Measurements from ENCODE around the gene SAMD11.

SAMD11 gene

GRCh38 chr1:928825-929661 is 5.3 kb downstream of the SAMD11 start:
- FAIRE-seq (no peak), DNase-seq (ENCODE audit: insufficient read length, low spot score) (no peak)
- TF ChIP-seq CTCF (IDR thresholded peaks at IDR 0.05; ENCODE audit: insufficient read depth, missing control alignments) = no peak

GRCh38 chr1:929712-930632 is 6.2 kb downstream of the SAMD11 start:
- no peak for TF ChIP-seq CTCF (IDR thresholded peaks at IDR 0.05; ENCODE audit: insufficient read depth, missing control alignments)
- DNase-seq (ENCODE audit: insufficient read length, low spot score) = no peak
- no peak for FAIRE-seq

DNA sequence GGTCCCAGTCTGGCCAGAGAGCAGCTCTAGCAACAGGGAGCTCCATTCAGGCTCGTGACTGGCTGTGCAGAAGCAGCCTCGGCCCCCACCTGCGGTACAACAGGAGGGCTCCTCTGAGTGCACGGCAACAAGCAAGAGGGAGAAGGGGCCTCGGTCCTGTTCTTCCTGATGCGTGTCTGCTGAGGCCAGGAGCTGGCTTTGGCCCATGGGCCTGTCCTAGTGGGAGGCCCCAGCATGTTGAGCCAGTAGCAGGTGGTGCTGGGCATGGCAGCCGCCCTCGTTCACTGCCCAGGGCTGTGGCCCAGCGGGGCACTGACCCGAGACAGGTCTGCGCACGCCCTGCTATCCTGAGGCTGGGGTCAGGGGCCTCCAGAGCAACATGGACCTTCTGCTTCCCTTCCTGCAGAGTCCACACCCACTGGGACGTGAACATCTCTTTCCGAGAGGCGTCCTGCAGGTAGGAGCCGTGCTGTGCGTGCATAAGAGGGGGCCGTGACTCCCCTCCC is 7.0 kb downstream of the SAMD11 start:
- no peak for TF ChIP-seq CTCF (IDR thresholded peaks at IDR 0.05; ENCODE audit: insufficient read depth, missing control alignments)
- FAIRE-seq = no peak
- no peak for DNase-seq (ENCODE audit: insufficient read length, low spot score)

DNA sequence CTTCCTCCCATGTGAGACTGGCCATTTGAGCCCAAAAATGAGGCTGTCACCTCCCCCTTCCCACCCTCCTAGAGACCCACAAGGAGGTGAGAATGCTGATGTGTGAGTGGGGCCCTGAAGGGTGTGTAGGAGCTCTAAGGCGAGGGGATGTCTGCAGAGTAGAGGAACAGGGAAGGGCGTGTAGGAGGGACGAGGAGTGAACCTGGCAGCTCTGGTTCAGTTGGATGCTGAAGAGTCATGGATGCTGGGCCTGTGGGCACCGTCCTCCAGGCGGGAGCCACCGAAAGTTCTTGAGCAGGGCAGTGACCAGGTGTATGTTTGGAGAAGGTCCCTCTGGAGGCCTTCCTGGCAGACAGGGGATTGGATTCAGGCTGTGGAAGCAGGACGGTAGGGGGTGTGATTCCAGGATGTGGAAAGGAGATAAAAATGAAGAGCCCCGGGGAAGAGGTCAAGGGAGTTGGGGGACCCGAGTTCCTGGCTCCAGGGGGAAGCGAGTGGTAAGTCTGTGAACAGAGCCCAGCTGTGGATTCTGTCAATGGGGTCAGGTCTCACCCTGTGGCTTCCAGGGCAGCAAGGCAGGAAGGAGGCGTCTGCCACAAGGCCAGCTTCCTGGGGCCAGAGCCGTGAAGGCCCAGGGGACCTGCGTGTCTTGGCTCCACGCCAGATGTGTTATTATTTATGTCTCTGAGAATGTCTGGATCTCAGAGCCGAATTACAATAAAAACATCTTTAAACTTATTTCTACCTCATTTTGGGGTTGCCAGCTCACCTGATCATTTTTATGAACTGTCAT is 7.9 kb downstream of the SAMD11 start:
- DNase-seq (ENCODE audit: insufficient read length, low spot score) (no peak), FAIRE-seq (no peak)
- TF ChIP-seq CTCF (IDR thresholded peaks at IDR 0.05; ENCODE audit: insufficient read depth, missing control alignments) = peak; percentile 17

DNA sequence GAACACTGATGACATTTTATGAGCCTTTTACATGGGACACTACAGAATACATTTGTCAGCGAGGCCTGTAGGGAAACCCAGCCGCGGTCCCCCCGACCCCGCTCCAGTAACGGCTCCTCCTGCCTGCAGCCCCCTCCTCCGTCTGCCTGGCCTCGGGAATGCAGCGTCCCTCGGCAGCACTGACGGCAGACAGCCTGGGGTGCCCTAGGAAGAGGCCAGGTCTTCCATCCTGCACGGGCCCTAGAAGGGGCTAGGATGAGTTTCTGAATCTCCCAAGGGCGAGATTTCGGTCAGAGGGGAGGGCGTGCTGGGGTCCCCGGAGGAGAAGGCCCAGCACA is 8.4 kb downstream of the SAMD11 start:
- TF ChIP-seq CTCF (IDR thresholded peaks at IDR 0.05; ENCODE audit: insufficient read depth, missing control alignments) = no peak
- no peak for FAIRE-seq
- no peak for DNase-seq (ENCODE audit: insufficient read length, low spot score)

DNA sequence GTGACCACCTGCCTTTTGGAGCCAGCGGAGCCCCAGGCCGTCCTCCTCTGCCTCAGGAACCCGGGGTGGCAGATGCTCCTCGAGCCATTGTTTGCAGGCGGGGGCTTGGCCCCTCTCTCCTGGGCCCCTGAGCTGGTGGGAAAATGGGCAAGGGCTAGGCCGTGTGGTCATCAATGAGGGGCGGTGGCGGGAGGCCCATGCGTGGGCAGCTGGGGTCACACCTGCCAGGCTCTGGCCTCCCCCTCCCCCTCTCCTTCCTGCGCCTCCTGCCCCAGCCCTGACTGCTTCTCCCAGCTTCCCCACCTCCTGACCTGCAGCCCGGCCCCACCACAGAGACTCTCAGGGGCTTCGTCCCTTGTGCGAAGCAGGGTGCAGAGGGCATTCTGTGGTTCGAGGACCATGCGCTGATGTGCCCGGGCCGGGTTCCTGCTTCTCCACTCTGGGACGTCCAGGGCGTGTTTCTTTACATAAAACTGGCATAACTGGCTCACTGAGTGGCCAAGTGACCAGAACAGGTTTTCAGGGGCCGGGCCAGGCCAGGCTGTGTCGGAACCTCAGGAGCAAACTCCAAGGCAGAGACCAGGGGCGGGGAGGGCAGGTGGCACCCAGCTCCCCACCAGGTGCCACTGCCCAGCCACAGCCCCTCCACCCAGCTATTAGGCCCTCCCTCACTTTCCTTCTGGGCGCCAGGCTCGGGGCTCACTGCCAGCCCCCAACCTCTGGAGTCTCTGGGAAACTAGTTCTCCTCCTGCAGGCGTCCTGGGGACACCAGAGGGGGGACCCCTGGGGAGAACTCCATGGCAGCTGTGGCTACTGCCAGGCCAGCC is 9.3 kb downstream of the SAMD11 start:
- DNase-seq (ENCODE audit: insufficient read length, low spot score) = no peak
- no peak for FAIRE-seq
- TF ChIP-seq CTCF (IDR thresholded peaks at IDR 0.05; ENCODE audit: insufficient read depth, missing control alignments) = no peak

Measured in D721Med (cell line).